B cell (primary cell): ENCODE measurements around the gene MRPL19. TPM values are rescaled to one million over a fixed set of nuclear protein-coding genes. Genes with fewer than 3 reads are reported as not detected.

ENCODE experiments used
- ATAC-seq: fragments of 200-7000 bp; cut with Tn5 transposase; one replicate; pipeline ENCODE4 v1.10.0; 2021; ENCODE audit warnings: low read depth, mild to moderate bottlenecking, moderate number of reproducible peaks, moderate library complexity
- CTCF ChIA-PET: fragments of 350-600 bp; sonication (Branson Sonifier 250); formaldehyde crosslinking; loops from one replicate; lab custom pipeline; 2021; ENCODE audit warnings: antibody characterized with exemption, inconsistent platforms; lab: Charles Lee
- POLR2A ChIA-PET: fragments of 350-600 bp; sonication (Branson Sonifier 250); formaldehyde crosslinking; loops from one replicate; lab custom pipeline; 2021; ENCODE audit warnings: antibody characterized with exemption; lab: Charles Lee
- DNase-seq: peaks from one replicate; pipeline ENCODE4 v3.0.0; 2013
- H2AFZ ChIP-seq: 2 replicates; pipeline ENCODE4 v1.6.1; 2012; ENCODE audit warnings: mild to moderate bottlenecking, low read depth, low read length; ENCODE audit not compliant: insufficient read depth, poor library complexity, severe bottlenecking
- H3K27ac ChIP-seq, 2 donors: 1 replicate in 1 of 2; 2 replicates in 1 of 2; pipeline ENCODE4 v1.5.1; 2012 to 2013; ENCODE audit warnings: low read length in 2 of 2, mild to moderate bottlenecking in 2 of 2, moderate library complexity in 1 of 2
- H3K27me3 ChIP-seq, 4 experiments: fragments of 200-600 bp in 1 of 4; sonication (generic) in 1 of 4; replicated peaks in 1 of 4; 1 replicate in 2 of 4; 2 replicates in 2 of 4; pipeline versions ENCODE4 v1.6.1 to v1.7.0; 2013 to 2016; ENCODE audit warnings: low read length in 3 of 4, mild to moderate bottlenecking in 2 of 4, mixed read lengths in 1 of 4, moderate library complexity in 1 of 4; ENCODE audit not compliant: insufficient read depth in 4 of 4, control insufficient read depth in 3 of 4; ENCODE audit errors: control extremely low read depth in 1 of 4
- H3K36me3 ChIP-seq, 2 experiments: replicated peaks in 1 of 2; 1 replicate in 1 of 2; 2 replicates in 1 of 2; pipeline versions ENCODE4 v1.6.1 to v1.7.1; 2013; ENCODE audit warnings: low read length in 1 of 2; ENCODE audit not compliant: insufficient read depth in 2 of 2, control insufficient read depth in 1 of 2; ENCODE audit errors: control extremely low read depth in 1 of 2, extremely low read depth in 1 of 2
- H3K4me1 ChIP-seq, 2 donors: fragments of 200-600 bp in 1 of 2; sonication (generic) in 1 of 2; 1 replicate in 1 of 2; 2 replicates in 1 of 2; pipeline versions ENCODE4 v1.5.1 to v1.6.1; 2013 to 2017; ENCODE audit warnings: low read length in 2 of 2; ENCODE audit not compliant: control insufficient read depth in 2 of 2, insufficient read depth in 2 of 2
- H3K4me2 ChIP-seq: replicated peaks from 2 replicates; pipeline ENCODE3; 2012; ENCODE audit warnings: mild to moderate bottlenecking, low read depth, low read length; ENCODE audit not compliant: poor library complexity, severe bottlenecking
- H3K4me3 ChIP-seq, 5 experiments: fragments of 200-600 bp in 1 of 5; sonication (generic) in 1 of 5; 1 replicate in 3 of 5; 2 replicates in 2 of 5; pipeline versions ENCODE4 v1.5.1 to v1.7.0; 2011 to 2016; ENCODE audit warnings: low read length in 4 of 5, mild to moderate bottlenecking in 4 of 5, low read depth in 2 of 5, control low read depth in 1 of 5, moderate library complexity in 1 of 5; ENCODE audit not compliant: insufficient read depth in 1 of 5; ENCODE audit errors: control extremely low read depth in 1 of 5, extremely low read depth in 1 of 5
- H3K79me2 ChIP-seq: fragments of 200-600 bp; sonication (generic); one replicate; pipeline ENCODE4 v1.6.0; 2016; ENCODE audit warnings: low read length; ENCODE audit not compliant: control insufficient read depth, insufficient read depth
- H3K9ac ChIP-seq: fragments of 200-600 bp; sonication (generic); 2 replicates; pipeline ENCODE4 v1.6.1; 2017; ENCODE audit warnings: mild to moderate bottlenecking, low read length, moderate library complexity
- H3K9me3 ChIP-seq, 3 donors: one replicate each; pipeline versions ENCODE4 v1.6.1 to v1.7.1; 2013; ENCODE audit warnings: low read length in 2 of 3; ENCODE audit not compliant: control insufficient read depth in 2 of 3, insufficient read depth in 1 of 3; ENCODE audit errors: control extremely low read depth in 1 of 3
- H4K20me1 ChIP-seq: 2 replicates; pipeline ENCODE4 v1.6.0; 2012; ENCODE audit warnings: mild to moderate bottlenecking, low read length; ENCODE audit not compliant: insufficient read depth, control insufficient read depth, poor library complexity, severe bottlenecking
- H3K27ac Mint-ChIP-seq: one replicate; pipeline ENCODE4 v1.8.0; 2021; ENCODE audit warnings: mixed read lengths
- H3K27me3 Mint-ChIP-seq: one replicate; pipeline ENCODE4 v1.8.0; 2021; ENCODE audit warnings: mixed read lengths
- H3K4me1 Mint-ChIP-seq: one replicate; pipeline ENCODE4 v1.8.0; 2021; ENCODE audit warnings: mixed read lengths
- H3K4me3 Mint-ChIP-seq: one replicate; pipeline ENCODE4 v1.8.0; 2021; ENCODE audit warnings: mixed read lengths
- H3K9me3 Mint-ChIP-seq: one replicate; pipeline ENCODE4 v1.8.0; 2022; ENCODE audit warnings: mixed read lengths; ENCODE audit not compliant: insufficient read depth
- EZH2 ChIP-seq: IDR thresholded peaks from 2 replicates; pipeline ENCODE4 v1.6.1; 2012; ENCODE audit warnings: borderline replicate concordance, low read depth, mild to moderate bottlenecking, moderate library complexity, low read length; ENCODE audit not compliant: insufficient read depth, poor library complexity, severe bottlenecking
- WGBS: methylation state at CpG from one replicate; pipeline ENCODE4 v1.1.5; 2013; ENCODE audit warnings: missing lambda C conversion rate; ENCODE audit not compliant: insufficient coverage; 5-methylcytosine and 5-hydroxymethylcytosine counted together
- intact Hi-C: fragments of 100-400 bp; cut with micrococcal nuclease; formaldehyde crosslinking; loops from one replicate; pipeline ENCODE4 v1.10.0; 2022
- polyA plus RNA-seq: library from polyadenylated mRNA; depleted of rRNA; stranded (reverse); fragments of >200 nt; gene quantifications from 2 replicates; pipeline ENCODE4 v1.2.3, GENCODE V29; 2012
- total RNA-seq, 2 donors: library from RNA; stranded (reverse); fragments of 120-200 nt in 1 of 2; gene quantifications; 1 replicate in 1 of 2; 2 replicates in 1 of 2; pipeline versions ENCODE4 v1.2.3 to v1.2.4, GENCODE V29; 2013 to 2022
- TF ChIP-seq, protein P1 (sequence below): fragments of 200-600 bp; IDR thresholded peaks from one replicate; pipeline ENCODE4 v1.8.0; 2022; ENCODE audit warnings: antibody characterized with exemption, mild to moderate bottlenecking

Gene MRPL19
- total and polyA plus RNA-seq, 2 donors (not counting 1 experiment from before 2014, with no cell fraction given): 3.4 to 28.4 TPM

DNA sequence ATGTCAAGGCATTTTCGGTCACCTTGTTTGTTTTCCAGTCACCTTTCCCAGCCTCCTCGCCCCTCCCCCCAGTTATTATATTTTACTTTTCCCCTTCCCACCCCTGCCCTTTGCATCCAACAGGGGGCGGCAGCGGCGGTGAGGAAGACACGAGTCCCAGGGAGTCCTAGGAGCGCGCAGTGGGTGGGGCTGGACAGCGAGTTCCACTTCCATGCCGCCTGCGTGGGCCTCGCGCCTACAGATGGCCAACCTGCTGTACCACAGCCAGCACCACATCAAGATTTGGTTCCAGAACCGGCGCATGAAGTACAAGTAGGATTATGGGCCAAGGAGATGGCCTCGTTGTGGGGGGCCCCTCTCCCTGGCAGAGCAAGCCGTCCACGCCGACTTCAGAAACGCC, 48.6 kb upstream of the MRPL19 start:
- H3K4me3 ChIP-seq: no peak overlapping the region
- Mint-ChIP-seq H3K4me1 (no peaks in the 10 kb centered on the region), H3K27ac (no peak overlapping the region), H3K4me3 (no peak overlapping the region), H3K9me3 (no peaks in the 10 kb centered on the region), H3K27me3 (peaks cover 14% of the 10 kb centered on the region)
- intact Hi-C loops: no loop called here
- H3K9me3 ChIP-seq: peaks cover 0 to 6% (median 0%) of the 10 kb centered on the region in 3 donors
- ChIA-PET POLR2A (no interaction called here), CTCF (interaction anchor here (1.1 kb wide), 1 partner anchor 11 kb away, joined by 5 read pairs; no protein-coding TSS in a partner anchor)
- ATAC-seq: no peak
- H3K4me2 ChIP-seq: no peak overlapping the region
- no peak overlapping the region for H2AFZ ChIP-seq
- H3K27me3 ChIP-seq: no peaks in the 10 kb centered on the region
- 93% methylated on average over 19 of the region's 20 CpGs for WGBS
- no peaks in the 10 kb centered on the region for H3K79me2 ChIP-seq
- no peaks in the 10 kb centered on the region for H3K36me3 ChIP-seq
- no peak overlapping the region for H3K27ac ChIP-seq
- DNase-seq: no peak
- no peak for TF ChIP-seq EZH2
- TF ChIP-seq, protein P1, sequence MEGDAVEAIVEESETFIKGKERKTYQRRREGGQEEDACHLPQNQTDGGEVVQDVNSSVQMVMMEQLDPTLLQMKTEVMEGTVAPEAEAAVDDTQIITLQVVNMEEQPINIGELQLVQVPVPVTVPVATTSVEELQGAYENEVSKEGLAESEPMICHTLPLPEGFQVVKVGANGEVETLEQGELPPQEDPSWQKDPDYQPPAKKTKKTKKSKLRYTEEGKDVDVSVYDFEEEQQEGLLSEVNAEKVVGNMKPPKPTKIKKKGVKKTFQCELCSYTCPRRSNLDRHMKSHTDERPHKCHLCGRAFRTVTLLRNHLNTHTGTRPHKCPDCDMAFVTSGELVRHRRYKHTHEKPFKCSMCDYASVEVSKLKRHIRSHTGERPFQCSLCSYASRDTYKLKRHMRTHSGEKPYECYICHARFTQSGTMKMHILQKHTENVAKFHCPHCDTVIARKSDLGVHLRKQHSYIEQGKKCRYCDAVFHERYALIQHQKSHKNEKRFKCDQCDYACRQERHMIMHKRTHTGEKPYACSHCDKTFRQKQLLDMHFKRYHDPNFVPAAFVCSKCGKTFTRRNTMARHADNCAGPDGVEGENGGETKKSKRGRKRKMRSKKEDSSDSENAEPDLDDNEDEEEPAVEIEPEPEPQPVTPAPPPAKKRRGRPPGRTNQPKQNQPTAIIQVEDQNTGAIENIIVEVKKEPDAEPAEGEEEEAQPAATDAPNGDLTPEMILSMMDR: no peak
- H4K20me1 ChIP-seq: no peaks in the 10 kb centered on the region
- H3K4me1 ChIP-seq: no peaks in the 10 kb centered on the region
- no peak overlapping the region for H3K9ac ChIP-seq

DNA sequence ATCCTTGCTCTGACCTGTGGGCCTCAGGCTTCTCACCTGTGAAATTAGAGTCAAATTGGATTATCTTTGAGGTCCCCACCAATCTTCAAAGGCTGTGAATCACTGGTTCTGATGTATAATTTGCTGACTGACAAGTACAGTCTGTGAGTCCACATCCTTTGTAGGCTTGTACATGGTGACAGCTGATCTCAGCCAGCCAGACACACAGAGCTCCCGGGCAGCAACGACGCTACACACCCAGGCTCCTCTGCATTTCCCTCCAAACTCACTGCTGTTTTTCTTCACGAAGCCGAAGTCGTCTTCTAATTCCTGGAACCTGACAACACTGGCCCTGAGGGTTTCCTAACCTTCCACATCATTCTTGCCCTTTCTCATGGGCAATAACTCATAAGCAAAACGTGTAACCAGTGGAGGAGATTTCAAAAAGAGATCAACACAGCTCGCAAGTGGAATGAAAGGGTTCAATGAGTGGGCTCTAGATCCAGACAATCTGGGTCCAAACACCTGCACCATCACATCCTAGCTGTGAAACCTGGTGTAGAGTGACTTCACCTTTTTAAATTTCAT, 47.9 kb upstream of the MRPL19 start:
- intact Hi-C loops: no loop called here
- ATAC-seq: no peak
- Mint-ChIP-seq H3K4me1 (no peaks in the 10 kb centered on the region), H3K9me3 (no peaks in the 10 kb centered on the region), H3K27ac (no peak overlapping the region), H3K27me3 (peaks cover 14% of the 10 kb centered on the region), H3K4me3 (no peak overlapping the region)
- ChIA-PET POLR2A (no interaction called here), CTCF (interaction anchor here (0.6 kb wide), 1 partner anchor 37 kb away, joined by 3 read pairs; no protein-coding TSS in a partner anchor)
- Histone ChIP-seq H3K79me2 (no peaks in the 10 kb centered on the region), H3K9ac (no peak overlapping the region), H3K4me3 (no peak overlapping the region), H3K27me3 (no peaks in the 10 kb centered on the region), H3K9me3 (peaks cover 0 to 6% (median 0%) of the 10 kb centered on the region in 3 donors), H4K20me1 (no peaks in the 10 kb centered on the region), H3K4me2 (no peak overlapping the region), H3K36me3 (no peaks in the 10 kb centered on the region), H3K27ac (no peak overlapping the region), H2AFZ (no peak overlapping the region), H3K4me1 (no peaks in the 10 kb centered on the region)
- TF ChIP-seq, protein P1: no peak
- no peak for TF ChIP-seq EZH2
- WGBS: 96% methylated on average over 6 of the region's 8 CpGs
- DNase-seq: no peak
